Fibroblast of mammary gland (primary cell): ENCODE results near the gene PI4KA.
"Not testable (repeated sequence)": the region's sequence is repeated elsewhere in the genome, so short reads cannot be mapped to it uniquely, and the experiment has no call there.

ENCODE experiments used
- DNase-seq: peaks from one replicate; pipeline ENCODE4 v3.0.0-alpha.2; 2010; ENCODE audit warnings: low read depth
- H3K4me3 ChIP-seq: 2 replicates; pipeline ENCODE4 v1.5.1; 2011; ENCODE audit warnings: low read depth, mild to moderate bottlenecking, low read length, moderate library complexity; ENCODE audit not compliant: control insufficient read depth
- TF ChIP-seq, protein P1 (sequence below): conservative IDR thresholded peaks from 2 replicates; pipeline ENCODE4 v1.5.1; 2011; ENCODE audit warnings: low read depth, low read length, inconsistent platforms; ENCODE audit not compliant: control insufficient read depth, insufficient read depth

The PI4KA gene

DNA sequence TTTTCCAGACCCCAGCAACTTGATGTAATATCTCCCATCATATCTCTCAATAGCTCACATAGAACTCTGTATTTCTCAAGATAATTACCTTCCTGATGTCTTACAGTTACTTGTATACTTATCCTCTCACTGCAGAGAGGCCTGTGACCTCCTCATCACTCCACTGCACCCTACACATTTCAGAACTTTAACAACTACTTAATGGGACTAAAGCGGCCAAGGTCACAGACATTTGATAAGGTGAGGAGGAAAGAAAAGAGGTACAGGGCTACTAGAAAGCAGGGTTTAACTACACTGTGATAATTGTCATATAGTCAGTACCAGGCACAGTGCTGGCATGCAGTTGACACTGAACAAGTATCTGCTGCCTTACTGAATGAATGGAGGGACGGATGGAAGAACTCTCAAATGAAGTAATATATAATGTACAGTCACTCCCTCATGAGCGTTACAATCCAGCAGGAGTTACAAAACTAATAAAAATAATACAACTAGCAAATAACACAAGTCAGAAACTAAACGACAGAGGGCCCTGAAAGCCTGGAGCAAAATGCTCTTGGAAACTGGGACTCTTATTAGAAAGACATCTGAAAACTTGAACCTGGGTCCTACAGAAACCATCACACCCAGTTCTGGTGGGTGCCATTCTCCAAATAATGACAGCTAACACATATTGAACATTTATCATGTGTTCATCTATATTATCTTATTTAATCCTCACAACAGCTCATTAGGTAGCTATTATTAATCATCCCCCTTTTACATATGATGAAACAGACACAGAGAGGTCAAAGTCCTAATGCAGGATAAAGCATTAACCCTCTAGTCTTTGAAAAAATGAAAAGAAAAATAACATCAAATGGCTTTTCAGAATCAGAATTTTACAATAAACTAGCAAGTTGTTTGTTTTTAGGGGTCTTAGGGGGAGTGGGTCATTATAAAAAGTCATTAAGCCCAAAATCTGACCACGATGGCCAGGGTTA is 14.3 kb downstream of the PI4KA start:
- TF ChIP-seq, protein P1, sequence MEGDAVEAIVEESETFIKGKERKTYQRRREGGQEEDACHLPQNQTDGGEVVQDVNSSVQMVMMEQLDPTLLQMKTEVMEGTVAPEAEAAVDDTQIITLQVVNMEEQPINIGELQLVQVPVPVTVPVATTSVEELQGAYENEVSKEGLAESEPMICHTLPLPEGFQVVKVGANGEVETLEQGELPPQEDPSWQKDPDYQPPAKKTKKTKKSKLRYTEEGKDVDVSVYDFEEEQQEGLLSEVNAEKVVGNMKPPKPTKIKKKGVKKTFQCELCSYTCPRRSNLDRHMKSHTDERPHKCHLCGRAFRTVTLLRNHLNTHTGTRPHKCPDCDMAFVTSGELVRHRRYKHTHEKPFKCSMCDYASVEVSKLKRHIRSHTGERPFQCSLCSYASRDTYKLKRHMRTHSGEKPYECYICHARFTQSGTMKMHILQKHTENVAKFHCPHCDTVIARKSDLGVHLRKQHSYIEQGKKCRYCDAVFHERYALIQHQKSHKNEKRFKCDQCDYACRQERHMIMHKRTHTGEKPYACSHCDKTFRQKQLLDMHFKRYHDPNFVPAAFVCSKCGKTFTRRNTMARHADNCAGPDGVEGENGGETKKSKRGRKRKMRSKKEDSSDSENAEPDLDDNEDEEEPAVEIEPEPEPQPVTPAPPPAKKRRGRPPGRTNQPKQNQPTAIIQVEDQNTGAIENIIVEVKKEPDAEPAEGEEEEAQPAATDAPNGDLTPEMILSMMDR = no peak

DNA sequence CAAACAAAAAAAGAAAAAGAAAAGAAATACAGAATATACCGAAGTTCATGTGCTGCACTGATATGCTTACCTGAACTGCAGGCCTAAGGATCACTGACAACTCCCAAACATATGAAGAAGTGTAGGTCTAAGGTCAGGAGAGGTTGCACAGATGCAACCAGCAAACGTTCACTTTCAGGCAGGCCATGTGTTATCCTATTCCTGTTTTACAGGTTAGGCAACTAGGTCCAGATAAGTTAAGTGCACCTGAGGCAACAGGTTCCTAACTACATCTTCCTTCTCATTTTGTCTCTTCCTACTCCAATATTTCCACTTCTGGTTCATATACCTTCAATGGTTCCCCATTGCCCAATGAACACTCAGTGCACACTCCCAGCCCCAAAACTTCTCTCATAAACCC is 15.1 kb downstream of the PI4KA start:
- TF ChIP-seq, protein P1 = no peak
- no peak for DNase-seq
- no peak overlapping the region for H3K4me3 ChIP-seq

More for the DNA sequence above, 14.3 kb downstream of the PI4KA start:
- no peak overlapping the region for H3K4me3 ChIP-seq
- DNase-seq = no peak

DNA sequence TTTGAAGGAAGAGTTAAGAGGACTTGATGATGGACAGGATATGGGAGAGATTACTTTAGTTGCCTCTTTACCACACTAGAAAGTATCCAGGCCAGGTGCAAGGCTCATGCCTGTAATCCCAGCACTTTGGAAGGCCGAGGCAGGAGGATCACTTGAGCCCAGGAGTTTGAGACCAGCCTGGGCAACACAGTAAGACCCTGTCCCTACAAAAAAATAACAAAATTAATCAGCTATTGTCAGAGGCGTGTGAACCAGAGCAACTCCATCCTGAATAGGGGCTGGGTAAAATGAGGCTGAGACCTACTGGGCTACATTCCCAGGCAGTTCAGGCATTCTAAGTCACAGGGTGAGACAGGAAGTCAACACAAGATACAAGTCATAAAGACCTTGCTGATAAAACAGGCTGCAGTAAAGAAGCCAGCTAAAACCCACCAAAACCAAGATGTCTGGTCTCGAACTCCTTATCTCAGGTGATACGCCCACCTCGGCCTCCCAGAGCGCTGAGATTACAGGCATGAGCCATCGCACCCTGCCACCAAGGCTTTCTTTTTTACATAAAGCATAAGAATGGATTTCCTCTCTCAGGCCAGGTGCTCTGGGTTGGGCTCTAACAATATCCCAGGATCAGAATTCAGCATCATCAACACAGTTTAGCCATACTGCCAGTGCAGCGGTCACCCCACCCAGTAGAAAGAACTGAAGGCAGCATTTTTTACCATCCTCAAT is 17.8 kb downstream of the PI4KA start:
- no peak overlapping the region for H3K4me3 ChIP-seq
- TF ChIP-seq, protein P1 = no peak
- no peak for DNase-seq

DNA sequence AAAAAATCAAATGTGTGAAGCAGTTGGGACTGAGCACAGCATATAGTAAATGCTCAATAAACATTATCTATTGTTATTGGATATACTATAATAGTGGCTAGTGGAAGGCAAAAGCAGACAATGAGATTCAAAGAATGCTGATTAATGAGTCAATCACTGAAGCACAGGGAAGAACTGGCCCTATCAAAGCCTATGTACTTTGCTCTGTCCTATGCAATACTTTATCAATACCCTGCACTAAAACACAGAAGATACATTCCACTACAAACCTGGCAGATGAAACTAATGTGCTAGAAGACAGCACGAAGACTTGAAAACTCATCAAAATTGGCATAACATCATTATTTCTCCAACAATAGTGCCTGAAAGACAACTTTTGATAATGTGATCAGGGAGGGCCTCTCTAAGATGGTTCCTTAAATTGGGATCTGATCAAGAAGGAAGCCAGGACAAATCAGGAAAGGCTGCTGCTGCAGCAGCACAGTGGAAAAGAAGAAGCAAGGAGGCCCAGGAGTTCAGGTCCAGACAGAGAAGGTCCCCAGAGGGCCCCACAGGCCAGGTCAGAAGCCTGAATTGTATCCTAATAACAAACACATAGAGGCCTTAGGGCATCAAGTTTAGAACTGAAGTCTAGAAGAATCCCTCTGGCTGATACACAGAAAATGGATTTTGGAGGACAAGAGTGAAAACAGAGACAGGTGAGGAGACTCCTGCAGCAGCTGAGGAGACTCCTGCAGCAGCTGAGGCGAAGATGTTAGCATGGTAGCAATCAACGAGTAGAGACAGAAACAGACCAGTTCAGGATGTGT is 18.6 kb downstream of the PI4KA start:
- TF ChIP-seq, protein P1 = no peak
- no peak for DNase-seq
- no peak overlapping the region for H3K4me3 ChIP-seq

DNA sequence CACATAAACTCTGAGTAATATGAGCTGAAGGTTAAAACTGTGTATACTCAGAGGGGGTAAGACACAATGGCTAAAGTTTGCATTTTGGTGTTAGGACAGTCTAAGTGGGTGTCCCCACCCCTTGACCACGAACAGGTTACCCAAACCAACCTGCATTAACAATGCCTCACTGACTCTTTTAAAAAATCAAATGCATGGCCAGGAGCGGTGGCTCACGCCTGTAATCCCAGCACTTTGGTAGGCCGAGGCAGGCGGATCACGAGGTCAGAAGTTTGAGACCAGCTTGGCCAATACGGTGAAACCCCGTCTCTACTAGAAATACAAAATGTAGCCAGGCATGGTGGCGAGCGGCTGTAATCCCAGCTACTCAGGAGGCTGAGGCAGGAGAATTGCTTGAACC is 19.3 kb downstream of the PI4KA start:
- DNase-seq, H3K4me3 ChIP-seq: not testable (repeated sequence)

DNA sequence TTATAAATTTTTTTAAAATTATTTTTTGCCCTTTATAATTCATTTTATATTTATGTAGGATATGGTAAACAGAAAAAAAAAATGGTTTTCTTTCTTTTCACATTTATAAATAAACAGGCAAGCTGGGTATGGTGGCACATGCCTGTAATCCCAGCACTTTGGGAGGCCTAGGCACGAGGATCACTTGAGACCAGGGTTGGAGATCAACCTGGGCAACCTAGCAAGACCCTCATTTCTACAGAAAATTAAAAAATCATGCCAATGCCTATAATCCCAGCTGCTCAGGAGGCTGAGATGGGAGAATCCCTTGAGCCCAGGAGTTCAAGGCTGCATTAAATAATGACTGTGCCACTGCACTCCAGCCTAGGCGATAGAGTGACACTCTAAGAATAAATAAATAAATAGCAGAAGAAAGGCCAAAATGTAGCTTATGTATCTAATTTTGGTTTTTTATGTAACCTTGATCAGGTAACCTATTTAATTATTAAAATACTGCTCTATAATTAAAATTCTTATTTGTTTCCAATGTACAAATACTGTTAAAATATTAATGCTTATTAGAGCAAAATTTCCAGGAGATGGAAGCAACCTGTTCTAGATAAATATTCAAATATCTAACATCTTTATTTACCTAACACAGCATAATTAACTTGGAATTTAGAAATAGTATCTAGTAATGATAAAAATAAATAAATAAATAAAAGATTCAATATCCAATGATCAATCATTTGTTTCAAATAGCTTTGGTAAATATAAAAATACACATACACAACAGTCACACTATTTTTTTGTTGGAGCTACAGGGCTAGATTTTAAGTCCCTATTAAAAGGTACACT is 21.4 kb downstream of the PI4KA start:
- DNase-seq = no peak
- TF ChIP-seq, protein P1 = no peak
- H3K4me3 ChIP-seq = no peak overlapping the region
